OCI-LY3 (cell line): ENCODE measurements around the gene GNB1.

Experiments used
- EZH2phosphoT487 ChIP-seq: fragments of 200-600 bp; shearing (Covaris generic); IDR thresholded peaks from 2 replicates; pipeline ENCODE4 v1.6.1; 2018; ENCODE audit warnings: antibody characterized with exemption, mixed run types, low read depth
- TF ChIP-seq, protein P1 (sequence below): fragments of 200-600, 300-600 bp; sonication (generic); IDR thresholded peaks from 2 replicates; pipeline ENCODE4 v1.5.1; 2014; ENCODE audit warnings: antibody characterized with exemption, low read length, low read depth

DNA sequence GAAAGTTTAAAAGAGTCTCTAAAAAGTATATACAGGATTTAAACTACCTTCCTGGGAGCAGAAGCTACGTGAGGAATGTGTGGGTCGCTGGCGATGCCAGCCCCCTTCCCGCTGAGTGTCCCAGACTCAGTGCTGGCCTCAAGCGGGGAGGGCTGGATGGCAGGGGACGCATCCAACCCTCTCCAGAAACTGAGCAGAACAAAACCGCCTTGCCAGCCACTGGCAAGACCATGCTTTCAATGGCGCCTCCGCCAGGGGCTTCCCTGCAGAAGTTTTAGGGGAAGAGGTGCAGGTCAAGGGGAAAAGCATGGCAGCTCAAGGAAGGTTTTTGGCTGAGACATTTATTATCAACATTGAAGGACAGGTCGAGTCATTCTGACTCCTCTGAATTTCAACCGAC, 138.7 kb downstream of the GNB1 start:
- TF ChIP-seq, protein P1, sequence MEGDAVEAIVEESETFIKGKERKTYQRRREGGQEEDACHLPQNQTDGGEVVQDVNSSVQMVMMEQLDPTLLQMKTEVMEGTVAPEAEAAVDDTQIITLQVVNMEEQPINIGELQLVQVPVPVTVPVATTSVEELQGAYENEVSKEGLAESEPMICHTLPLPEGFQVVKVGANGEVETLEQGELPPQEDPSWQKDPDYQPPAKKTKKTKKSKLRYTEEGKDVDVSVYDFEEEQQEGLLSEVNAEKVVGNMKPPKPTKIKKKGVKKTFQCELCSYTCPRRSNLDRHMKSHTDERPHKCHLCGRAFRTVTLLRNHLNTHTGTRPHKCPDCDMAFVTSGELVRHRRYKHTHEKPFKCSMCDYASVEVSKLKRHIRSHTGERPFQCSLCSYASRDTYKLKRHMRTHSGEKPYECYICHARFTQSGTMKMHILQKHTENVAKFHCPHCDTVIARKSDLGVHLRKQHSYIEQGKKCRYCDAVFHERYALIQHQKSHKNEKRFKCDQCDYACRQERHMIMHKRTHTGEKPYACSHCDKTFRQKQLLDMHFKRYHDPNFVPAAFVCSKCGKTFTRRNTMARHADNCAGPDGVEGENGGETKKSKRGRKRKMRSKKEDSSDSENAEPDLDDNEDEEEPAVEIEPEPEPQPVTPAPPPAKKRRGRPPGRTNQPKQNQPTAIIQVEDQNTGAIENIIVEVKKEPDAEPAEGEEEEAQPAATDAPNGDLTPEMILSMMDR, result no peak
- TF ChIP-seq EZH2phosphoT487, result no peak
